Stimulated activated CD8-positive, alpha-beta memory T cell treated with anti-CD3 and anti-CD28 coated beads, Interleukin-4, amount 100 ng/mL, for 24 hours (primary cell): ENCODE results near the gene KCNG2.

Experiments used
- DNase-seq: peaks from one replicate; pipeline ENCODE4 v3.0.0-alpha.2; 2020; ENCODE audit warnings: low read depth

KCNG2 gene

DNA sequence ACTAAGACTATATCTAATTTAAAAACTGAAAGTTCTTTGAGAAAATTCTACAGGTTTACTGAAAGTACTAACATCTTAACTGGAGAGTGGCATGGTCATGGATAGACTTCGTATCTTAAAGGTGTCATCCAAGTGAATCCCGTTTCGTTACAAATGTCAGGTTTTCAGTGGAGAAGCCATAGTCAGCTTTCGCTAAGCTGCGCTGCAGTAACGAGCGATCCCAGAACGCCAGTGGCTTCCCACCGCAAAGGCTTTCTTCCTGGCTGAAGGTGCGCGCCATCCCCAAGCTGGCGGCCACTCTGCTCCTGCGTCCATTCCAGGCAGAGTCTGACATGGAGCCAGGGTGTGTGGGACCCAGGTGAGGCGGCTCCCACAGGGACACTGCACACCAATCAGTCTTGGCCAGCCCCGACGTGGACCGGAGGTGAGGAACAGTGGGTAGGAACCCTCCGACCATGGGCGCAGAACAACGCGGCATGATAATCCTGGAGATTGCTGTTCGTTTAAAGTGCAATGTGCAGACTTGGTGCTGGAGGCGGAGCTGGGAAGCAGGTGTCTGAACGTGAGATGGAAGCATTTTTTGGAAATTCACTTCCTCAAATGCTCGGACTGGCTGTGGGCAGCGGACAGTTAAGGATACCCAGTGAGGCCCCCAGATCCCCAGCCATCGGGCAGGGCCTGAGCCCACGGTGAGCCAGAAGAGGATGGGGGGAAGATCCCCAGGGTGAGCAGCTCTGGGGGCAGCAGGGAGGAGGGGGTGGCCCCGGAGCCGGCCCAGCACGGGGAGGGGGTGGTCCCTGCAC, 27.8 kb upstream of the KCNG2 start:
- DNase-seq: no peak

DNA sequence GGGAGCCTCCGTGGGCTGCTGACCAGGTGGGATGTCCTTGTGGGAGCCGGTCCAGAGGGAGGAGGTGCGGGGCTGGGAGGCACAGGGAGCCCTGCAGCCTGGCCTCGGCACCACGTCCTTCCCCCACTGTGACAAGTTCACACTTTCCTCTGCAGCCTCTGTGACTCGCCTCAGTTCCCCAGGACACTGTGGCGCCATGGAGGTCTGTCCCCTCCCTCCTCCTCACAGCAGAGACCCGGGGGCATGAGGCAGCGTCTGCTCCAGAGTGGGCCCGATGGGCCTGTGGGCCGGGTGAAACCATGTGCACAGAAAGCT, 27.3 kb upstream of the KCNG2 start:
- no peak for DNase-seq

DNA sequence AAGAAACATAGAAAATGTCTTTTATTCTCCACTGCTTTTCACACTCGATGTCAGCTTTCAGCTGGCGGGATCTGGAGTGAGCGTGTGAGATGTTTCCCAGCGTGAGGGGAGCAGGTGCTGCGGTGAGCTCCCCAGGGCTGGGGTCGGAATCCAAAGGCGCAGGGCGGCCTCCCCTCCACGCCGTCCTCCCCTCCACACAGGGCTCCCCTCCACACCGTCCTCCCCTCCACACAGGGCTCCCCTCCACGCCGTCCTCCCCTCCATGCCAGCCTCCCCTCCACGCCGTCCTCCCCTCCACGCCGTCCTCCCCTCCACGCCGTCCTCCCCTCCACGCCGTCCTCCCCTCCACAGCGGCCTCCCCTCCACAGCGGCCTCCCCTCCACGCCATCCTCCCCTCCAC, 26.9 kb upstream of the KCNG2 start:
- DNase-seq: no peak

DNA sequence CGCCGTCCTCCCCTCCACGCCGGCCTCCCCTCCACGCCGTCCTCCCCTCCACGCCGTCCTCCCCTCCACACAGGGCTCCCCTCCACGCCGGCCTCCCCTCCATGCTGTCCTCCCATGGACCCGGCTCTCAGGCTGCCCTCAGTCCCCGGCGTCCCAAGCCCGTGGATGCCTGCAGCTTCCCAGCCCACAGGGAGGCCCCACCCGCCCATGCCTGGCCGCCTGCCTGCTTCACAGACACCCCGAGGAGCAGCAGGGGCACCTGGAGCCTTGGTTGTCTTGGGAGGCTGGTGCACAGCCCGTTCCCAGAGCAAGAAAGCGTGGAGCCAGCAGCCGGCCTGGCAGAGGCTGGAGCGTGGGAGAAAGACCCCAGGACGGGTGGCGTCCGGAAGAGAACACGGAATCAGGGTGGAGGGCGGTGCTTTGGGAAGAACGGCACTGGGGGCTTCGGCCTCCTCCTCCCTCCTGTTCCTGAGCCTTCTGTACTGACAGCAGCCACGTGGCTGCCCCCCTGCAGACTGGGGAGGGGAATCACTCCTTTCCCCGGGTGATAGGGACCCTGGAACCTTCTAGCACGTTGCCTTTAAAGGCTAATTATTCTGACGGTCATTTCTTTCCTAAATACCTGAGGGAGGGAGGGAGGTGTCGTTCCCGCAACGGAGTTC, 26.2 kb upstream of the KCNG2 start:
- no peak for DNase-seq

DNA sequence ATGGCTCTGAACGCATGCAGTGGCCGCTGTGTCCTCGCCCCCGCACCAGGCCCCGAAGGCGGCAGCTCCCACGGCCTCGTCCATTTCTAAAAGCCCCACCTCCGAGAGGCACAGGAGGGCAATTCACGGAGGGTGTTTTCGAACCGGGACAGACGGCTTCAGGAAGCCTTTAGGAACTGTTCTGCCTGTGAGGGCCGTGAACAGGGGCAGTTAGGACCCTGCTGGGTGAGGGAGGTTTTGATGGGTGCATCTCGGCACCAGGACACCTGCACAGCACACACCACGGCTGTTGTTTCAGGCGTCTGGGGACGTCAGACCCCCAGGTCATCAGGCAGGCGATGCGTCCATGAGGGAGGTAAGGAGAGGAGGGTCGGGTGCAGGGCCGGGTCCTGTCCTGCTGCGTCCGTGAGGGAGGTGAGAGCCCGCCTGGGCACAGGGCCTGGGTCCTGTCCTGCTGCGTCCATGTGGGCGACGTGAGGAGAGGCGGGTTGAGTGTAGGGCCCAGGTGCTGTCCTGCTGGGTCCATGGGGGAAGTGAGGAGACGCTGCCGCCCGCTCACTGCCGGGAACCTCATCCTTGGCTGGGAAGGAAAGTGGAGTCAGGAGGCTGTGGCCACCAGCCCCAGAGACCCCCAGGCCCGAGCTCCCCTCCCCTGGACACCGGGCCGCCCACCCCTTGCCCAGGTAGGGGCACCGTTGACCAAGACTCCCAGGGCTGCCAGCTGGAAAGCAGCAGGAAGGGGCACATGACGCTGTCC, 25.5 kb upstream of the KCNG2 start:
- DNase-seq: no peak

DNA sequence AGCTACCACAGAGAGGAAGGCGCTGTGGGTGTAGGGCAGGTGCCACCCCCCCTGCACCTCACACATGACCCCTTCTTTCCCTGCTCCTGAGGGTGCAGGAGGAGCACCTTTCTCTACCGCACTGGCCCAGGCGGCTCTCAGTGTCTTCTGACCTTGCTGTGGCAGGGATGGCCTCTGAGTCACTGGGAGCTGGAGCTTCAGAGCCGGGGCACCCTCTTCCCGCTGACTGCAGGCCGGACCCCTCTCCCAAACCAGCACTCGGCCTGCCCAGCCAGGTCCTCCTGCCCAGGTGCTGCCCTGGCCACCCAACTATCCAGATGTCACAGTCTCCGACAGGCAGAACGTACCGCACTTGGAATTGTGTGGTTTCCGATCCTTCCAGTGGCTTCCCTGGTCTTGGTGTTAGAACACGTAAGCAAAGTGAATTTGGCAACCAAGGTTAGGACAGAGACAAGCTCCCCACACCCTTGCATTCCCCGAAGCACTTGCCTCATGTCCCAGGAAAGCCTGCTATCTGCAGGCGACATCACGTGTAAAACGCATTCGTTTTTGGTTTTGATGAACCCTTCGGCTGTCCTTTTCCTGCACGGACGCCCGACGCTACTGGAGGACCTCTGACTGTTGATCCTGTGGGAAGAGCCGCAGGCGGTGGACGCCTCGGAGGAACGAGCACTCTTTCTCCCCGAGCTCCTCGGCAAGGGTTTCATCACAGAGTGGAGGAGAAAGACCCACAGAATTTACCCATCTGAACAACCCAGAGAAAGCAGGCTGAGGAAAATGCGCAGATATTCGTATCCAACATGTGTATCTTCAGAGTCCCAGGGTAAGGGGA, 24.7 kb upstream of the KCNG2 start:
- DNase-seq: no peak

DNA sequence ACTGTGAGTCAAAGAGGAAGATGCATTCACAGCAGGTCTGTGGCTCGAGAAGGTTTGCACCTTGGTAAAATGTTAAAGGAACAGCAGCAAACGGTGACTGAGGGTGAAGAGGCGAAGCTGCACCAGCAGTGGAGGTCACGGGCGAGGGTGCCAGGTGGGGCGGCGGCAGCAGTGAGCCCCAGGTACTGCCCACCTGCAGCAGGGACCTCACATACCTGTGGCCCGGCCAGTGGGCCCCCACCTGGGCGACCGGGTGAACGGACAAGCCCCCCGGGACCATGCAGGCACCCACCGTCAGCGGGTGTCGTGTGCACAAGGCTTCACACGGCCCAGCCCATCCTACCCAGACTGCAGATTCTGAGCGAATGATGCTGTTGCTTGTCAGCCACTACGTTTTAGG, 23.6 kb upstream of the KCNG2 start:
- DNase-seq: no peak

DNA sequence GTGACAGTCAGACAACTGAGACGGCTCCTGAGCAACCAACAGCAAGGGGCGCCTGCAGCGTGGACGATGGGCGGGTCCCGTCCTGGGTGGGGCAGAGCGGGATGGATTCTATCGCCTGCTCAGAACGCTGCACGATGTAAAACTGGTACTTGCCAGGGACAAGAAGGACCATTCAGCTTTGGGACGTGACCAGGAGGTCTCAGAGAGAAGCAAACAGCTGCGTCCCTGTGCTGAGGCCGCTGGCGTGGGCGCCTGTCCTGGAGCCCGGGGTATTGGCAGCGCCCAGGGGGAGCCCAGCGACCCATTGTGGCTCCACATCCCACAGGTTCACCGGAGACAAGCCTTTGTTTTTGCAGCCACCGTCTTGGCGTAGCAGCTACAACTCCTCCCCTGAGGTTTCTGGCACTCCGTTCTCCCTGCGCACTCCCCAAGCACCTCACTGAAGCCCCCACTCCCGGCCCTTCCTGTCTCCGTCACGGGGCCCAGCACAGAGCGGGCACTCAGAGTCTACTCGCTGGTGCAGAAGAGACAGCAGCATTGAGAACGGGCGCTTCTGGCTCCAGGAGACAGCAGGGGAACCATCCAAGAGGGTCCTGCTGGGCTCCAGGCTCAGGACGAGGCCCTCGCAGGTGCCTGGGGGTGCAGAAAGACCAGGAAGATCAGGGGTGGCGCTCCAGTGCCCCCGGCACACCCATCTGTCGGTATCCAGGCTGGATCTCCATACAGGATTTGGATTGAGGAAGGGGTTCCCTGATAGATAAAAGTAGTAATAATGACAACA, 22.1 kb upstream of the KCNG2 start:
- no peak for DNase-seq

DNA sequence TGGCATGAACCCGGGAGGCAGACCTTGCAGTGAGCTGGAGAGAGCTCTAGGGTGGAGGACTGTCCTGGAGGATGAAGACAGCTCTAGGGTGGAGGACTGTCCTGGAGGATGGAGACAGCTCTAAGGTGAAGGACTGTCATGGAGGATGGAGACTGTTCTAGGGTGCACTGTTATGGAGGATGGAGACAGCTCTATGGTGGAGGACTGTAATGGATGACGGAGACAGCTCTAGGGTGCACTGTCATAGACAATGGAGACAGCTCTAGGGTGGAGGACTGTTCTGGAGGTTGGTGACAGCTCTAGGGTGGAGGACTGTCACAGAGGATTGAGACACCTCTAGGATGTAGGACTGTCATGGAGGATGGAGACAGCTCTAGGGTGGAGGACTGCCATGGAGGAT, 21.1 kb upstream of the KCNG2 start:
- DNase-seq: no peak

DNA sequence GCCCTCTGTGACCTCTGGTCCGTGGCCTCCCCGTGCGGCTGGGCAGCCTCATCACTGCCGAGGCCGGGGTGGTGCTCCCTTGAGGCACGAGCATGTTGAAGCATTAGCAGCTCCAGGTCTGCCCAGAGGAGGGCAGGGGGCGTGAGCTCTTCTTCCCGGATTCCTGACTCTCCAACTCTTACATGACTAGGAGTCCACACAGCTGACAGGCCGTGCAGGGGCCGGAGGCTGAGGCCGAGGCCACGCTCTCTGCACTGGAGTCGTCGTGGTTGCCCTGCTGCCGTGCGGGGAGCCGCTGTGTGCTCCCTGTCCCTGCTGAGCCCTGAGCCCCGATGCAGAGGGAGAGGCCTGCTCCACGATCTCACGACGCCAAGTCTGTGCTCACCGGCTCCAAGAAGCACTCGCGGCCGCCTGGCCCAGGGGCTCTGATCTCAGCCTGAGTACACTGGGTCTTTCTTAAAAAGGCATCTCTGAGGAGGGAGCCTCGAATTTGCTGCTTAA, 19.4 kb upstream of the KCNG2 start:
- no peak for DNase-seq

DNA sequence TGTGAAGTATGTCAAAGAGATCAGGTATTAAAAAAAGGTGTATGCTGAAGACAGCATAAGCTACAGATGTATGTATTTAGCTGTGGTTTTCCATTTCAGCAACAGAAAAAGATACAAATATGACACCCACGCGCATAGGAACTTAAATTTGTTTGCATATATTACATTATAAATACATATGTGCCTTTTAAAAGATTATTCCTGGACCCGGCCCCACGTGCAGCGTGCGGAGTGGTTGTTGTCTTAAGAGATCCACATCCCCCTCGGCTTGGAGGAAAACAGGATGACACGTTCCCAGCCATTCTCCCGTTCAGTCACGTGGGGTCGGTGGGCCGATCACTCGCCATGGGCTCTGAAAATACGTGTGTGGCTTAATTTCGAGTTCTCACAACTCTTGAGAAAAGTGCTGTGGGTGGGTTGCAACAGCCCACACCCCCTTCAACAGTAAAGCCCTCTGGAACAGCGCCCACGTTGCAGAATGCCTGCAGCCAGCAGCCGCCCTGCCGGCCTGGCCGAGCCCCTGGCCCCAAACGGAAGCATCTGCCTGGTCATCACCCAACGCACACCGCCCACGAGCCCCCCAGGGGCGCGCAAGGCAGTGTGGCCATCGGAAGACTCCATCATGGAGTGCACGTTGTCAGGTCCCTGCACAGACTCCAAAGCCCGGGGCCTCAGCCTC, 18.6 kb upstream of the KCNG2 start:
- DNase-seq: no peak

DNA sequence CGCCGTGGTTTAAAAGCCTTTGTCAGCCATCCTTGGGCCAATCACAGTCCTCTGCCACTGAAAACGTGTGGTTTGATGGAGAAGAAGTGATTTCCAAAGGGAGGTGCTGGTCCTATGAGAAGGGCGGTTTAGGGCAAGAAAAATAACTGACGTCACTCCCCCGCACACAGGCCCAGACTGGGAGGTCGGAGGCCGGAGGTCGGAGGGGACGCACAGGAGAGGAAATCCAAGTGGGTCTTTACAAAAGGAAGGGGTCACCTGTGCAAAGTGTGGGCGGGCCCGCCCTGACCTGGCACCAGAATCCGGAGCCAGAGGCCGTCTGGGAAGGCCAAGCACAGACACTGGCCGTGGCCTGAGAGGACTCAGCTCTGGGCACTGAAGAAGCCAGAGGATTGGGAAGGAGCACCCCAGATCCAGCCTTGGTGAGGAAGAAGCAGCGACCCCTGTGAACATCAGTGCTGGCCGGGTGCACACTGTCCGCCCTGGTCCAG, 18.0 kb upstream of the KCNG2 start:
- no peak for DNase-seq

DNA sequence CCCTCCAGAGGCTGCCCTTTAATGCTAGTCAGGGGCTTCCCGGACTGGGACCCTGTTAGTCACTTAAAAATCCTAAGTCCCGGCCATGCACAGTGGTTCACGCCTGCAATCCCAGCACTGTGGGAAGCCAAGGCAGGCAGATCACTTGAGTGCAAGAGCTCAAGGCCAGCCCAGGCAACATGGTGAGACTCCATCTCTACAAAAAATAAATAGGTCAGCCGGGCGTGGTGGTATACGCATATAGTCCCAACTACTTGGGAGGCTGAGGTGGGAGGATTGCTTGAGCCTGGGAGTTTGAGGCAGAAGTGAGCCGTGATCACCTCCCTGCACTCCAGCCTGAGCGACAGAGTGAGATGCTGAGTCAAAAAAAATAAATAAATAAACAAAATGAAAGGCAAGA, 17.2 kb upstream of the KCNG2 start:
- no peak for DNase-seq

DNA sequence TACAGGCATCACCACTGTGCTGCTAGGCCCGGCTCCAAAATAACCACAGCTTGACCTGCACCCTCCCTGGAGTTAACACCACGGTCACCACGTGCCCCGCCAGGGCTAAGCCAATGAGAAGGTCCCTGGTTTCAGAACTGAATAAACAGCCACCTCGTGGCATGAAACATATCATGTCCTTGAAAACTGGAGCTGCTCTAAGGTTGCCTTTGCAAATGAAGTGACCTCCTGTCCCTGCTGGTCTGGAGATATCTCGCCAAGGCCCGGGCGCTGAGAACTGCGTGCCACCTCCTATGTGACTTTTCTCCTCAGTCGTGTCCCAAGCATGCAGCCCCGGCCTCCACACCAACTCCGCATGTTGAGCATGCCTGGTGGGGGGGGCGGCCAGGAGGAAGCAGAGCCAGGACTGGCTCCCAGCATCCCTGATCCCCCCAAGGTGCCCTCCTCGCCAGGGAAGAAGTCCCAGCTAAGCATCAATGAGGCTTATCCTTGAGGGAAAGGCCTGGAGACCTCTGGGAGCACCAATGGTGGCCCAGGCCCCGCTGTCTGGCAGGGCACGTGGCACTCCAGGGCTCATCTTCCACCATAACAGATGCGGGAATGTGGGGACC, 16.3 kb upstream of the KCNG2 start:
- no peak for DNase-seq

DNA sequence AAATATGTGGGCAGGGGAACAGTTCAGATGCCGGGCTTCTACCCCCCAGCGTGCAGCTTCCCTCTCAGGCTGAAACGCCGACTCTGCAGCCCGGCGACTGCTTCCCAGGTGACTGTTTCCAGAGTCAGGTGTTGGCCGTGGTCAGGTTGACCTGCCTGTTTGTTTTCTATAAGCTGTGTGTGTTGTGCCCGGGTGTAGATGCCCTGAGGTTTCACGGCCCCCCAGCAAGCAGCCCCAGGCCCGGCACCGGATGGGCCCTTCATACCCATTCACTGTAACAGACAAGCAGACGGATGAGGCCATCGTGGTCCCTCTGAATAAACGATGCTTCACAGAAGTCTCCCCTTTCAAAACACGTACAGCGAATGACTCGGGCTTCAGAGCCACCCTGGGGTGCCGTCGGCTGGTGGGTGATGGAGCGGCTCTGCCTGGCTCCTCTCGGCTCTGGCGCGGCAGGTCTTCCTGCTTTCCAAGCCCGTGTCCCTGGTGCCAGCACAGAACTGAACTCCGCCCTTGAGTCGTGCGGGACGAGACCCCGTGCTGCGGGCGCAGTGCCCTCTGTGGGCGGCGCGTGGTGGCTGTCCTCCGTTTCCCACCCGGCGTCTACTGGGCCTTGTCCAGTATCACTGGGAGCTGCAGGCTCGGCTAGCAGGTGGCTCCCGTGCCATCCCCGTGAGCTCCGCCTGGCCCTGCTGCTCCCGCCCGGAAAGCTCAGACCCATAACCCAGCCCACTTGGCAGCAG, 15.0 kb upstream of the KCNG2 start:
- no peak for DNase-seq

DNA sequence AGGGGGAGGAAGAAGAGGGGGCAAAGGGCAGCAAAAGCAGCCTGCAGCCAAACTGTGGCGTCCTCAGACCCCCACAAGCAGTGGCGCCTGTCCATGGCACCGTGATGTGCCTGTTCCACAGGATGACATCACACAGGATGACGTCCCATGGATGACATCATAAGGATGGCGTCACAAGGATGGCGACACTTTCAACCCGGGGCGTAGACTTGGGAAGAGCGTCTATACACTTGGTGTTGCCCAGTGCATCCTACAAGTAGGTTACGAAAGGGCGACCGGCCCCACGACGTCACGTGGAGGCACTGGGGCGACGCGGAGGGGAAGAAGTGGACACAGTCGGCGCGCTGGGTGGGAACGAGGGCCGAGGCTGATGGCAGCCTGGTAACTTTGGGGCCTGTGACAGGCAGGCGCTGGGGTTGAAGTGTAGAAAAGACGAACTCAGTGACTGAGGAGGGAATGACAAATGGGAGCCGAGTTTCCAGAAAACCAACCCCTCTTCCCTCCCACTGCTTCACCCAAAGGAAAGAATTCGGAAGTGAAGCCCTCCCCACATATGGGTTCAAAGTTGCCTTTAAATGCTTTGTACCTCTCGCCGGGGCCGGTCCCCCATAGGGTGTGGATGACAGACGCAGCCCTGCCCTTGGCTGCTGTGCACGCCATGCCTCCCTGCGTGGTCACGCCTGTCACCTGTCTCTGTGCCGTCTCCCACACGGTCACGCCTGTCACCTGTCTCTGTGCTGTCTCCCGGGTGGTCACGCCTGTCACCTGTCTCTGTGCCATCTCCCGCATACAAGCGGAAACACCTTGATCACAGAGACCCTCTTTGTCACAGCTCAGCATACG, 13.4 kb upstream of the KCNG2 start:
- DNase-seq: no peak

DNA sequence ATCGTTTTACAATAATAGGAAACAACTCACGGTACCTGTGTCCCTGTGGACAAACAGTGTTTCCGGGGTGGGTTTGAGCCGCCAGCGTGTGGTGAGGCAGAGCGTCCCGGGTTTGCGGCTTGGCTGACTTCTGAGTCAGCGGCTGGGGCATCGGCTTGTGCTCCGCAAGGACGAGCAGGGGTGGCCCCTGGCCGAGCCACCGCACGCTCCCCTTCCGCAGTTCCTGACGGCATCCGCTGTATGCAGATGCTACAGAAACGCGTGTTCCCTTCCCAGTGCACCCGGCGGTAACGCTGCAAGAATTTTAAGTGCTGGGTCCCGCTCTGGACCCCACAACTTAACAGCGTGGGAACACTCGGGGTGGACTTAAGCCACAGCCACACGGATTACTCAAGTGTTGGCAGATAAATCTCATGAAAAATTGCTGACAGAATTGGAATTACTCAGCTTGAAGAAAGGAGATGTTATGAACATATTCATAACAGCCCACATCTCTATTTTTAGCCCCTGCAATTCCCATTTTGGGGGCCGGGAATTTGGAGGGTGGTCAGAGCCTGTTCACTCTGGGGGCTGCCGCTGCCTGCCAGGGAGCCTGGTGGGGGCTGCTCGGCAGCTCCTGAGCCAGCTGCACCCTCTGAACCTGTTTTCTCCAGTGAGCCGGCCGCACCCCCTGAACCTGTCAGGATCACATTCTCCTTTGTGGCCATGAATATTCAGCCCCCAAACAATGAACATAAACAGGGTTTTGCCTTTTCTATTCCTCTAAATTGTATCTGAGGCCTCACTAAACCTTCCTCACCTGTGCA, 12.6 kb upstream of the KCNG2 start:
- no peak for DNase-seq

DNA sequence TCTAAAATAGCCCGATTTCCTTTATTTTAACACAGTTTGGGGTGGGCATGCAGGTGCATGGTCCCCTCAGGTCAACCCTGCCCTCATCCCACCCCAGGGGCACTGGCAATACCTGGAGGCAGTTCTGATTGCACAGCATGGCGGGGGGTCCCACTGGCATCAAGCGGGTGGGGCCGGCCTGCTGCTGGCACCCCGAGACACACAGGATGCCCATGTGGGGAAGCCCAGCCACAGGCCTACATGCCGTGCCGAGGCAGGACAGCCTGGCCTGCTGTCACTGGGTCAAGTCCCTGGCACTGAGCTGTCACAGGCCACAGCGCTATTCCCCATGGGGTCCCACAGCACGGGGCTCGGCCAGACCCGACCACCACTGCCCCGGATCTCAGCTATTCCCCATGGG, 11.9 kb upstream of the KCNG2 start:
- DNase-seq: no peak
